GM06990 (cell line): ENCODE results near the gene FRMD4A.

ENCODE experiments used
- DNase-seq: peaks from one replicate; pipeline ENCODE4 v3.0.0-alpha.2; 2011; ENCODE audit not compliant: insufficient read length; ENCODE audit errors: extremely low read depth
- H3K27me3 ChIP-seq: replicated peaks from 2 replicates; pipeline ENCODE4 v1.6.0; 2011; ENCODE audit warnings: low read length; ENCODE audit not compliant: control insufficient read depth, insufficient read depth
- H3K36me3 ChIP-seq: 2 replicates; pipeline ENCODE4 v1.5.1; 2011; ENCODE audit warnings: low read length; ENCODE audit not compliant: control insufficient read depth, insufficient read depth
- H3K4me3 ChIP-seq: replicated peaks from 2 replicates; pipeline ENCODE4 v1.5.1; 2011; ENCODE audit warnings: low read depth, mild to moderate bottlenecking, control low read depth, low read length
- CTCF ChIP-seq: IDR thresholded peaks from 2 replicates; pipeline ENCODE4 v1.5.1; 2011; ENCODE audit warnings: low read length, control low read depth, mild to moderate bottlenecking, inconsistent platforms; ENCODE audit not compliant: insufficient read depth, poor library complexity, severe bottlenecking

The FRMD4A gene

GRCh38 chr10:13612654-13613373 lies 717.9 kb downstream of the FRMD4A start:
- Histone ChIP-seq H3K4me3 (no peak overlapping the region), H3K36me3 (peaks cover 9% of the 10 kb centered on the region), H3K27me3 (no peaks in the 10 kb centered on the region)
- TF ChIP-seq CTCF, result no peak
- DNase-seq, result no peak

DNA sequence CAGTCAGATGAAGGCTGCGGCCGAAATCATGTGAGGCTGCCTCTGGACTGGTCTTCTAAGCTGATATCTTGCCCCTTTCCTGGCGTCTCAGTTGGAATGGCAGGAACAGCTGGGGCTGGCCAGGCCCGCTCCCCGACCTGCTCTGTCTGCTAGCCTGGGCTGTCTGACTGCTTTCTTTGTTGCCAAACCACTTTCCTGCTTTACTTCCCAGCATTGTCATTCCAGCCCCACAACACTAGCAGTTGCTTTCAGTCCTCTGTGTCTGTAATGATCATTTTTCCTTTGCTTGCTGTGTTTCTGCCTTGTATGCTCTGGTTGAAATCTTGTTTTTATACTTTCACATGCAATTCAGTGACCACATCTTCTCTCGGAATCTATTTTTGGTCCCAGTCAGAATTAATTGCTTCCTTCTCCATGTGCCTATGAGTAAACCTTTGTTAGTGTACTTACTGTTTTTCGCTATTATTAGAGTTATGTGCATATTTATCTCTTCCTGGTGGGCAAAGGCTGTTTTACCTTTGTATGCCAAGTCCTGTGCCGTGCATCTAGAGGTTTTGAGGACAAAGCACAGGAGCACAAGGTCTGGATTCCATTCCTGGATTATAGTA lies 722.4 kb downstream of the FRMD4A start:
- Histone ChIP-seq H3K36me3 (peaks cover 5% of the 10 kb centered on the region), H3K27me3 (no peaks in the 10 kb centered on the region), H3K4me3 (no peak overlapping the region)
- DNase-seq, result no peak
- no peak for TF ChIP-seq CTCF

DNA sequence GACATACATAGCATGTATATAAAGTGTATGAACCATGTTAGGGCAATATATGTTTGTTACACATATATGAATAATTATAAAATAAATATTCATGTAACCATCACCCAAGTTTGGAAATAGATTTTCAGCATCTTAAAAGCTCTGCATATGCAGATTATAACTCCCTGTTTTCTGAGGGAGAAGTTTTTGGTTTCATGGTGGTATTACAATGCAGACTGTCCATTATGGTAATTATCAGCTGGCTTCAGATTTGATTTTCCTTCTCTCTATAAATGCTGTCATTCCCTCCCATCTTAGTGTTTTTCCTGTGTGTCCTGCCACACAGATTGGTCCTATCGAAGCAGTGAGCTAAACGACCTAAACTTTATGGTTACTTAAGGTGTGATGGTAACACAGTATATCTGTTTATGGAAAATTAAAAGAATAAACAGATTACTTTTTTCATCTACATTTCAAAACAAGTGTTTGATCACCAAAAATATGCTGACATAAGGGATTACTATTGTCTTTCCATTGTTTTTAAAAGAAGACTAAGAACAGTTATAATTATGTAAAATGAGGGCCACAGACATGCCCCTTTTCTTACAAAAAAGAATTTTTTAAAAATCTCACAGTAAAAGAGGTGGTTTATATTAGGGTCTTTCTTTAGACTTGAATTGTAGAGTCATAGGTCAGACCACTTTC lies 726.2 kb downstream of the FRMD4A start:
- TF ChIP-seq CTCF, result no peak
- peaks cover 2% of the 10 kb centered on the region for H3K36me3 ChIP-seq
- no peak for DNase-seq
- H3K4me3 ChIP-seq, result no peak overlapping the region
- H3K27me3 ChIP-seq, result no peaks in the 10 kb centered on the region

- Histone ChIP-seq H3K27me3 (no peaks in the 10 kb centered on the region), H3K4me3 (no peak overlapping the region), H3K36me3 (no peaks in the 10 kb centered on the region; the same call in 1 of the 2 replicates)
- DNase-seq, result no peak
- TF ChIP-seq CTCF, result no peak
Observed at GRCh38 chr10:13597909-13598308, 732.8 kb downstream of the FRMD4A start.

GRCh38 chr10:13594641-13595040 lies 736.1 kb downstream of the FRMD4A start:
- Histone ChIP-seq H3K27me3 (no peaks in the 10 kb centered on the region), H3K4me3 (no peak overlapping the region), H3K36me3 (peaks cover 3% of the 10 kb centered on the region)
- TF ChIP-seq CTCF, result no peak
- DNase-seq, result no peak
